ENCODE data around the gene ATP5PB.
A peak's percentile ranks its signal among the peaks of the same experiment; 100 is the strongest.

ATP5PB gene

GRCh38 chr1:111446967-111447892 is 2.0 kb upstream of the ATP5PB start:
- no peaks in the 10 kb centered on the region for H3K9me3 ChIP-seq (ENCODE audit: insufficient read depth, low read length, severe bottlenecking)
- H3K4me3 ChIP-seq (ENCODE audit: low read depth in 1 of 2, low read length in 2 of 2) = peak overlapping the region; percentile 97 to 98; a peak in 3 of 4 replicates
- H3K36me3 ChIP-seq (ENCODE audit: insufficient read depth, low read length) = peaks cover 61% of the 10 kb centered on the region
- DNase-seq (no peak), ATAC-seq (ENCODE audit: insufficient read depth, low read depth) (no peak)
- H3K4me2 ChIP-seq (ENCODE audit: insufficient read depth, low read length) = peak overlapping the region; percentile 84
- H3K27me3 ChIP-seq (ENCODE audit: insufficient read depth, low read length, poor library complexity) = no peaks in the 10 kb centered on the region
- peaks cover 79% of the 10 kb centered on the region for H3K79me2 ChIP-seq (ENCODE audit: insufficient read depth, low read length)
- H3K9ac ChIP-seq (ENCODE audit: low read depth, low read length) = peak overlapping the region; percentile 96
- peak overlapping the region; percentile 6; the same call in 1 of the 2 replicates for H3K27ac ChIP-seq (ENCODE audit: low read length)
- H3K4me1 ChIP-seq (ENCODE audit: insufficient read depth, low read length) = peaks cover 54% of the 10 kb centered on the region
- H4K20me1 ChIP-seq (ENCODE audit: insufficient read depth, low read length) = peaks cover 14% of the 10 kb centered on the region; the same call in 1 of the 2 replicates
- TF ChIP-seq EZH2 (IDR thresholded peaks at IDR 0.05; ENCODE audit: borderline replicate concordance, low read depth, low read length, severe bottlenecking) = no peak
- no peak for TF ChIP-seq CTCF (IDR thresholded peaks at IDR 0.05; ENCODE audit: borderline replicate concordance, extremely low read depth, low read length, poor library complexity, severe bottlenecking)
- no peak overlapping the region for H2AFZ ChIP-seq (ENCODE audit: low read depth, low read length)

GRCh38 chr1:111448482-111448917 is 764 bp upstream of the ATP5PB start:
- Histone ChIP-seq H3K9me3 (ENCODE audit: insufficient read depth, low read length, severe bottlenecking) (no peaks in the 10 kb centered on the region), H3K4me1 (ENCODE audit: insufficient read depth, low read length) (peaks cover 59% of the 10 kb centered on the region), H3K36me3 (ENCODE audit: insufficient read depth, low read length) (peaks cover 61% of the 10 kb centered on the region), H3K4me2 (ENCODE audit: insufficient read depth, low read length) (peak overlapping the region; percentile 84), H3K9ac (ENCODE audit: low read depth, low read length) (peak overlapping the region; percentile 96), H3K27me3 (ENCODE audit: insufficient read depth, low read length, poor library complexity) (no peaks in the 10 kb centered on the region), H3K79me2 (ENCODE audit: insufficient read depth, low read length) (peaks cover 92% of the 10 kb centered on the region), H2AFZ (ENCODE audit: low read depth, low read length) (peak overlapping the region; percentile 78), H4K20me1 (ENCODE audit: insufficient read depth, low read length) (peaks cover 10% of the 10 kb centered on the region; the same call in 1 of the 2 replicates), H3K4me3 (ENCODE audit: low read depth in 1 of 2, low read length in 2 of 2) (peak overlapping the region; percentile 97 to 98), H3K27ac (ENCODE audit: low read length) (peak overlapping the region; percentile 80)
- TF ChIP-seq EZH2 (IDR thresholded peaks at IDR 0.05; ENCODE audit: borderline replicate concordance, low read depth, low read length, severe bottlenecking) (no peak), CTCF (IDR thresholded peaks at IDR 0.05; ENCODE audit: borderline replicate concordance, extremely low read depth, low read length, poor library complexity, severe bottlenecking) (peak; percentile 10)
- ATAC-seq (ENCODE audit: insufficient read depth, low read depth) (peak; percentile 38), DNase-seq (no peak)

GRCh38 chr1:111449703-111450017 is 396 bp downstream of the ATP5PB start:
- H3K4me2 ChIP-seq (ENCODE audit: insufficient read depth, low read length) = peak overlapping the region; percentile 87
- peak overlapping the region; percentile 100 for H2AFZ ChIP-seq (ENCODE audit: low read depth, low read length)
- H3K27me3 ChIP-seq (ENCODE audit: insufficient read depth, low read length, poor library complexity) = no peaks in the 10 kb centered on the region
- peak overlapping the region; percentile 98 for H3K27ac ChIP-seq (ENCODE audit: low read length)
- H3K4me3 ChIP-seq (ENCODE audit: low read depth in 1 of 2, low read length in 2 of 2) = peak overlapping the region; percentile 97 to 98
- TF ChIP-seq CTCF (IDR thresholded peaks at IDR 0.05; ENCODE audit: borderline replicate concordance, extremely low read depth, low read length, poor library complexity, severe bottlenecking) = no peak
- TF ChIP-seq EZH2 (IDR thresholded peaks at IDR 0.05; ENCODE audit: borderline replicate concordance, low read depth, low read length, severe bottlenecking) = no peak
- H3K9me3 ChIP-seq (ENCODE audit: insufficient read depth, low read length, severe bottlenecking) = no peaks in the 10 kb centered on the region
- ATAC-seq (ENCODE audit: insufficient read depth, low read depth) = no peak
- peaks cover 99% of the 10 kb centered on the region for H3K79me2 ChIP-seq (ENCODE audit: insufficient read depth, low read length)
- DNase-seq = no peak
- H3K9ac ChIP-seq (ENCODE audit: low read depth, low read length) = peak overlapping the region; percentile 96
- peaks cover 61% of the 10 kb centered on the region for H3K36me3 ChIP-seq (ENCODE audit: insufficient read depth, low read length)
- H3K4me1 ChIP-seq (ENCODE audit: insufficient read depth, low read length) = peaks cover 66% of the 10 kb centered on the region
- H4K20me1 ChIP-seq (ENCODE audit: insufficient read depth, low read length) = peaks cover 8% of the 10 kb centered on the region; the same call in 1 of the 2 replicates
